Bronchial epithelial cell (primary cell): ENCODE measurements around the gene TRMT1. TPM values are rescaled to one million over a fixed set of nuclear protein-coding genes. Genes with fewer than 3 reads are reported as not detected.
"Not testable (repeated sequence)": the region's sequence is repeated elsewhere in the genome, so short reads cannot be mapped to it uniquely, and the experiment has no call there.

ENCODE experiments used
- DNase-seq: peaks from one replicate; pipeline ENCODE4 v3.0.0-alpha.2; 2010; ENCODE audit warnings: low read depth
- FAIRE-seq: peaks from 2 replicates; lab custom pipeline; 2011; peaks lifted over from hg19 to GRCh38; lab: Jason Lieb, UNC
- H3K27me3 ChIP-seq: 2 replicates; pipeline ENCODE4 v1.5.1; 2011; ENCODE audit warnings: low read length; ENCODE audit not compliant: control insufficient read depth, insufficient read depth
- H3K36me3 ChIP-seq: 2 replicates; pipeline ENCODE4 v1.5.1; 2011; ENCODE audit warnings: low read length; ENCODE audit not compliant: control insufficient read depth, insufficient read depth
- H3K4me3 ChIP-seq: 2 replicates; pipeline ENCODE4 v1.5.1; 2011; ENCODE audit warnings: mild to moderate bottlenecking, low read depth, low read length, control low read depth
- CTCF ChIP-seq: IDR thresholded peaks from 2 replicates; pipeline ENCODE4 v1.5.1; 2011; ENCODE audit warnings: mild to moderate bottlenecking, moderate library complexity, low read length, control low read depth, inconsistent platforms; ENCODE audit not compliant: insufficient read depth, severe bottlenecking
- total RNA-seq: library from RNA; depleted of rRNA; stranded (reverse); fragments of >200 nt; gene quantifications from 2 replicates; pipeline ENCODE4 v1.2.1, GENCODE V29; 2014

Gene TRMT1
- total RNA-seq, 1 donor from 2014 or later, result 40.5 TPM

- TF ChIP-seq CTCF, result no peak
- DNase-seq, result no peak
- Histone ChIP-seq H3K27me3 (no peaks in the 10 kb centered on the region), H3K36me3 (peaks cover 8% of the 10 kb centered on the region), H3K4me3 (peak overlapping the region; percentile 66)
- no peak for FAIRE-seq
Observed at GRCh38 chr19:13150931-13151604, 34.5 kb upstream of the TRMT1 start.

- peak within 1 kb of the TSS; percentile 66 for H3K4me3 ChIP-seq
- peak; percentile 85 for DNase-seq
- H3K36me3 ChIP-seq, result peaks cover 8% of the 10 kb centered on the region
- peak; percentile 72 for TF ChIP-seq CTCF
- H3K27me3 ChIP-seq, result no peaks in the 10 kb centered on the region
- FAIRE-seq, result no peak
Observed at GRCh38 chr19:13150187-13150930, 33.8 kb upstream of the TRMT1 start, which contains the start of the genes IER2 and STX10. TSS of gene IER2 (plus strand) at chr19:13150411. CDS start at chr19:13153187, 2,776 bp downstream. TSS of gene STX10 (minus strand) at chr19:13150375. CDS start at chr19:13150173, 202 bp downstream.

- no peak for DNase-seq
Observed at GRCh38 chr19:13149628-13150186, 33.2 kb upstream of the TRMT1 start.

GRCh38 chr19:13149173-13149627 is 32.7 kb upstream of the TRMT1 start:
- H3K4me3 ChIP-seq, result peak overlapping the region; percentile 66
- peaks cover 14% of the 10 kb centered on the region for H3K36me3 ChIP-seq
- not testable (repeated sequence) for DNase-seq, H3K27me3 ChIP-seq, FAIRE-seq

More at GRCh38 chr19:13149628-13150186, 33.2 kb upstream of the TRMT1 start:
- no peak for TF ChIP-seq CTCF
- H3K27me3 ChIP-seq, result no peaks in the 10 kb centered on the region
- no peak for FAIRE-seq
- peaks cover 11% of the 10 kb centered on the region for H3K36me3 ChIP-seq
- peak overlapping the region; percentile 66 for H3K4me3 ChIP-seq

GRCh38 chr19:13146763-13147563 is 30.4 kb upstream of the TRMT1 start:
- TF ChIP-seq CTCF, result no peak
- no peak for DNase-seq

More at GRCh38 chr19:13146763-13147563, 30.4 kb upstream of the TRMT1 start:
- Histone ChIP-seq H3K27me3 (no peaks in the 10 kb centered on the region), H3K4me3 (no peak overlapping the region), H3K36me3 (peaks cover 9% of the 10 kb centered on the region)
- no peak for FAIRE-seq
